CD4-positive, alpha-beta memory T cell (primary cell): ENCODE measurements around the gene PES1. TPM values are rescaled to one million over a fixed set of nuclear protein-coding genes. Genes with fewer than 3 reads are reported as not detected.
"Not testable (repeated sequence)": the region's sequence is repeated elsewhere in the genome, so short reads cannot be mapped to it uniquely, and the experiment has no call there.

Source experiments
- CTCF ChIA-PET: fragments of 350-600 bp; sonication (Branson Sonifier 250); formaldehyde crosslinking; loops from one replicate; lab custom pipeline; 2021; ENCODE audit warnings: inconsistent platforms; ENCODE audit not compliant: partially characterized antibody; lab: Charles Lee
- POLR2A ChIA-PET: fragments of 350-600 bp; sonication (Branson Sonifier 250); formaldehyde crosslinking; loops from one replicate; lab custom pipeline; 2021; ENCODE audit not compliant: partially characterized antibody; lab: Charles Lee
- DNase-seq, 5 donors: peaks; one replicate each; pipeline versions ENCODE4 v3.0.0 to v3.0.0-alpha.2; 2020 to 2022; ENCODE audit warnings: mixed read lengths in 1 of 5
- H3K27ac ChIP-seq: one replicate; pipeline ENCODE4 v1.7.0; 2013; ENCODE audit warnings: low read depth, low read length
- H3K27me3 ChIP-seq: 2 replicates; pipeline ENCODE4 v1.7.0; 2013; ENCODE audit warnings: mild to moderate bottlenecking, low read length, moderate library complexity; ENCODE audit not compliant: insufficient read depth
- H3K36me3 ChIP-seq: 2 replicates; pipeline ENCODE4 v1.7.0; 2013; ENCODE audit warnings: mild to moderate bottlenecking, low read length, moderate library complexity; ENCODE audit not compliant: insufficient read depth
- H3K4me1 ChIP-seq: 2 replicates; pipeline ENCODE4 v1.7.0; 2013; ENCODE audit warnings: mild to moderate bottlenecking, low read length, moderate library complexity; ENCODE audit not compliant: insufficient read depth
- H3K4me3 ChIP-seq, 2 donors: one replicate each; pipeline ENCODE4 v1.7.0; 2013; ENCODE audit warnings: low read length in 2 of 2, mild to moderate bottlenecking in 1 of 2
- H3K9me3 ChIP-seq, 2 donors: one replicate each; pipeline ENCODE4 v1.7.0; 2013; ENCODE audit warnings: low read length in 2 of 2, control low read depth in 1 of 2; ENCODE audit not compliant: control insufficient read depth in 1 of 2
- H3K27ac Mint-ChIP-seq, 7 donors: one replicate each; pipeline ENCODE4 v1.8.0; 2020 to 2021; ENCODE audit warnings: mixed read lengths in 7 of 7, mild to moderate bottlenecking in 6 of 7, inconsistent platforms in 3 of 7, moderate library complexity in 3 of 7
- H3K27me3 Mint-ChIP-seq, 2 donors: one replicate each; pipeline ENCODE4 v1.8.0; 2020 to 2021; ENCODE audit warnings: mixed read lengths in 2 of 2
- H3K36me3 Mint-ChIP-seq, 2 donors: one replicate each; pipeline ENCODE4 v1.8.0; 2020 to 2021; ENCODE audit warnings: mixed read lengths in 2 of 2, inconsistent platforms in 1 of 2, mild to moderate bottlenecking in 1 of 2
- H3K4me1 Mint-ChIP-seq, 4 donors: one replicate each; pipeline ENCODE4 v1.8.0; 2020 to 2021; ENCODE audit warnings: mixed read lengths in 4 of 4, mild to moderate bottlenecking in 1 of 4
- H3K4me3 Mint-ChIP-seq, 8 donors: one replicate each; pipeline ENCODE4 v1.8.0; 2020 to 2021; ENCODE audit warnings: mixed read lengths in 8 of 8, mild to moderate bottlenecking in 7 of 8, moderate library complexity in 6 of 8, inconsistent platforms in 3 of 8
- H3K9me3 Mint-ChIP-seq, 8 donors: one replicate each; pipeline ENCODE4 v1.8.0; 2020 to 2021; ENCODE audit warnings: mixed read lengths in 8 of 8, mild to moderate bottlenecking in 5 of 8, inconsistent platforms in 3 of 8, moderate library complexity in 1 of 8
- intact Hi-C: fragments of 100-400 bp; cut with micrococcal nuclease; formaldehyde crosslinking; loops from one replicate; pipeline ENCODE4 v1.15.1; 2023
- polyA plus RNA-seq, 2 donors: library from polyadenylated mRNA; unstranded; fragments of 300-500 nt; fragmentation: Illumina TruSeq; gene quantifications; one replicate each; pipeline ENCODE4 v1.2.3, GENCODE V29; 2021
- total RNA-seq, 2 experiments: library from RNA; stranded (reverse); gene quantifications; one replicate each; pipeline ENCODE4 v1.2.3, GENCODE V29; 2021

PES1 gene
- total and polyA plus RNA-seq, 4 experiments from 2014 or later: 41.3 to 51.6 (median 49.4) TPM

- Mint-ChIP-seq H3K27me3 (peaks cover 0 to 4% of the 10 kb centered on the region in 2 donors), H3K4me1 (no peaks in the 10 kb centered on the region)
- POLR2A ChIA-PET: no interaction called here
Observed at GRCh38 chr22:30564761-30565119, 27.0 kb downstream of the PES1 start.

GRCh38 chr22:30564045-30564760 lies 27.5 kb downstream of the PES1 start:
- Mint-ChIP-seq H3K27ac (peak overlapping the region in 1 of 7 donors; percentile 46), H3K4me1 (no peaks in the 10 kb centered on the region), H3K36me3 (no peaks in the 10 kb centered on the region), H3K4me3 (no peak overlapping the region), H3K9me3 (no peaks in the 10 kb centered on the region), H3K27me3 (peaks cover 0 to 4% of the 10 kb centered on the region in 2 donors)
- H3K4me1 ChIP-seq: no peaks in the 10 kb centered on the region
- intact Hi-C loops: no loop called here
- POLR2A ChIA-PET: no interaction called here
- CTCF ChIA-PET: interaction anchor here (0.8 kb wide), 1 partner anchor 42 kb away, joined by 3 read pairs; no protein-coding TSS in a partner anchor
- H3K9me3 ChIP-seq: no peaks in the 10 kb centered on the region
- H3K36me3 ChIP-seq: no peaks in the 10 kb centered on the region
- no peak for DNase-seq
- H3K4me3 ChIP-seq: no peak overlapping the region
- H3K27me3 ChIP-seq: no peaks in the 10 kb centered on the region
- no peak overlapping the region for H3K27ac ChIP-seq

More at GRCh38 chr22:30564761-30565119, 27.0 kb downstream of the PES1 start:
- no peak overlapping the region for H3K27ac ChIP-seq
- intact Hi-C loops: no loop called here
- H3K9me3 Mint-ChIP-seq: no peaks in the 10 kb centered on the region
- H3K36me3 Mint-ChIP-seq: no peaks in the 10 kb centered on the region
- CTCF ChIA-PET: no interaction called here
- H3K27me3 ChIP-seq: no peaks in the 10 kb centered on the region
- no peaks in the 10 kb centered on the region for H3K36me3 ChIP-seq
- no peak overlapping the region for H3K4me3 Mint-ChIP-seq
- no peak overlapping the region for H3K4me3 ChIP-seq
- no peak overlapping the region for H3K27ac Mint-ChIP-seq
- H3K9me3 ChIP-seq: no peaks in the 10 kb centered on the region
- no peak for DNase-seq
- H3K4me1 ChIP-seq: no peaks in the 10 kb centered on the region

GRCh38 chr22:30562366-30562765 lies 29.3 kb downstream of the PES1 start:
- Mint-ChIP-seq H3K27me3 (no peaks in the 10 kb centered on the region), H3K9me3 (no peaks in the 10 kb centered on the region), H3K27ac (peak overlapping the region in 1 of 7 donors; percentile 16), H3K4me1 (no peaks in the 10 kb centered on the region), H3K4me3 (no peak overlapping the region), H3K36me3 (no peaks in the 10 kb centered on the region)
- no peaks in the 10 kb centered on the region for H3K4me1 ChIP-seq
- no peaks in the 10 kb centered on the region for H3K27me3 ChIP-seq
- intact Hi-C loops: no loop called here
- no peaks in the 10 kb centered on the region for H3K9me3 ChIP-seq
- ChIA-PET POLR2A (no interaction called here), CTCF (interaction anchor here (1.5 kb wide), 1 partner anchor 38 kb away, joined by 3 read pairs; no protein-coding TSS in a partner anchor)
- no peak overlapping the region for H3K4me3 ChIP-seq
- no peaks in the 10 kb centered on the region for H3K36me3 ChIP-seq
- no peak for DNase-seq
- H3K27ac ChIP-seq: no peak overlapping the region

GRCh38 chr22:30561402-30562189 lies 30.1 kb downstream of the PES1 start:
- no peak for DNase-seq
- no peak overlapping the region for H3K27ac ChIP-seq
- H3K9me3 Mint-ChIP-seq: no peaks in the 10 kb centered on the region
- H3K27me3 ChIP-seq: no peaks in the 10 kb centered on the region
- no peaks in the 10 kb centered on the region for H3K27me3 Mint-ChIP-seq
- H3K4me1 Mint-ChIP-seq: no peaks in the 10 kb centered on the region
- no peak overlapping the region for H3K4me3 ChIP-seq
- H3K27ac Mint-ChIP-seq: no peak overlapping the region
- H3K36me3 ChIP-seq: no peaks in the 10 kb centered on the region
- H3K4me3 Mint-ChIP-seq: no peak overlapping the region
- H3K9me3 ChIP-seq: no peaks in the 10 kb centered on the region
- intact Hi-C loops: no loop called here
- H3K36me3 Mint-ChIP-seq: no peaks in the 10 kb centered on the region
- ChIA-PET POLR2A (no interaction called here), CTCF (interaction anchor here (1.5 kb wide), 1 partner anchor 39 kb away, joined by 3 read pairs; no protein-coding TSS in a partner anchor)
- no peaks in the 10 kb centered on the region for H3K4me1 ChIP-seq

- H3K4me3 Mint-ChIP-seq, H3K4me1 ChIP-seq, H3K4me3 ChIP-seq, H3K27ac Mint-ChIP-seq, H3K27ac ChIP-seq, H3K9me3 ChIP-seq, POLR2A ChIA-PET, H3K27me3 ChIP-seq, H3K9me3 Mint-ChIP-seq, H3K4me1 Mint-ChIP-seq, H3K27me3 Mint-ChIP-seq, DNase-seq, H3K36me3 Mint-ChIP-seq, H3K36me3 ChIP-seq, intact Hi-C loops, CTCF ChIA-PET: not testable (repeated sequence)
Observed at GRCh38 chr22:30560643-30561202, 31.0 kb downstream of the PES1 start.

- ChIA-PET POLR2A (no interaction called here), CTCF (no interaction called here)
- Mint-ChIP-seq H3K9me3 (no peaks in the 10 kb centered on the region), H3K36me3 (no peaks in the 10 kb centered on the region), H3K4me3 (no peak overlapping the region), H3K27me3 (no peaks in the 10 kb centered on the region), H3K4me1 (no peaks in the 10 kb centered on the region), H3K27ac (no peak overlapping the region)
- H3K27ac ChIP-seq: no peak overlapping the region
- H3K4me3 ChIP-seq: no peak overlapping the region
- no peaks in the 10 kb centered on the region for H3K4me1 ChIP-seq
- H3K27me3 ChIP-seq: no peaks in the 10 kb centered on the region
- H3K9me3 ChIP-seq: no peaks in the 10 kb centered on the region
- DNase-seq: no peak
- intact Hi-C loops: no loop called here
- no peaks in the 10 kb centered on the region for H3K36me3 ChIP-seq
Observed at GRCh38 chr22:30559889-30560288, 31.8 kb downstream of the PES1 start.

- H3K27ac Mint-ChIP-seq: no peak overlapping the region
- H3K27me3 ChIP-seq: no peaks in the 10 kb centered on the region
- no peak for DNase-seq
- CTCF ChIA-PET: no interaction called here
- no peak overlapping the region for H3K4me3 ChIP-seq
- H3K36me3 ChIP-seq: no peaks in the 10 kb centered on the region
- no peak overlapping the region for H3K27ac ChIP-seq
- no peaks in the 10 kb centered on the region for H3K4me1 Mint-ChIP-seq
- H3K27me3 Mint-ChIP-seq: no peaks in the 10 kb centered on the region
- H3K36me3 Mint-ChIP-seq: no peaks in the 10 kb centered on the region
- POLR2A ChIA-PET: no interaction called here
- no peaks in the 10 kb centered on the region for H3K4me1 ChIP-seq
- no peak overlapping the region for H3K4me3 Mint-ChIP-seq
- H3K9me3 Mint-ChIP-seq: no peaks in the 10 kb centered on the region
- no peaks in the 10 kb centered on the region for H3K9me3 ChIP-seq
- intact Hi-C loops: no loop called here
Observed at GRCh38 chr22:30557243-30557642, 34.5 kb downstream of the PES1 start.
